ENCODE data around the gene SLC17A9. TPM values are rescaled to one million over a fixed set of nuclear protein-coding genes. Genes with fewer than 3 reads are reported as not detected.

SLC17A9 gene
- total and polyA plus RNA-seq, 2 of the 8 experiments (the other 6 are each of a cell fraction or from before 2014, with no cell fraction given): 23.5 to 35.2 TPM

- H2BK12ac ChIP-seq (ENCODE audit: low read depth, low read length): no peak overlapping the region
- no peaks in the 10 kb centered on the region for H3K23me2 ChIP-seq (ENCODE audit: low read depth, low read length)
- no peak overlapping the region for H4K5ac ChIP-seq (ENCODE audit: insufficient read length, low read depth, low read length)
- peaks cover 0 to 5% (median 2%) of the 10 kb centered on the region in 4 experiments; a peak in 3 of 7 replicates for H3K27me3 ChIP-seq (replicated peaks in 1 of 4; ENCODE audit: control insufficient read depth in 3 of 4, extremely low read depth in 1 of 4, insufficient read depth in 3 of 4, low read length in 3 of 4)
- H3K18ac ChIP-seq (ENCODE audit: extremely low read depth, low read length): no peak overlapping the region
- no peak overlapping the region for H2BK15ac ChIP-seq (ENCODE audit: low read length)
- H4K20me1 ChIP-seq (replicated peaks in 1 of 2; ENCODE audit: control insufficient read depth in 1 of 2, insufficient read depth in 2 of 2, low read length in 2 of 2): peaks cover 0 to 5% of the 10 kb centered on the region in 2 experiments
- no peak overlapping the region for H2BK120ac ChIP-seq (replicated peaks; ENCODE audit: low read depth, low read length)
- no peak overlapping the region for H4K91ac ChIP-seq (replicated peaks; ENCODE audit: insufficient read length, low read length)
- H2BK5ac ChIP-seq (ENCODE audit: low read depth, low read length): no peak overlapping the region
- CTCF ChIA-PET (ENCODE audit: partially characterized antibody): interaction anchor here (1.5 to 4.0 kb wide), 6 partner anchors 9 to 93 kb away, joined by 3 to 22 read pairs (median 9); no protein-coding TSS in a partner anchor
- H3K79me1 ChIP-seq (ENCODE audit: low read depth, low read length): no peaks in the 10 kb centered on the region; the same call in 1 of the 2 replicates
- 80% methylated on average over 19 of the region's 19 CpGs; no CpG with 5 or more reads in 1 of the 2 experiments for WGBS, 2 experiments (ENCODE audit: extremely low coverage in 1 of 2, insufficient coverage in 1 of 2, insufficient read length in 1 of 2, insufficient replicate concordance in 2 of 2, low coverage in 1 of 2, low lambda C conversion rate in 2 of 2, missing lambda C conversion rate in 1 of 2)
- no peak overlapping the region for H3K27ac ChIP-seq (ENCODE audit: low read depth, low read length)
- H3K4me3 ChIP-seq (ENCODE audit: extremely low read depth in 1 of 4, insufficient read depth in 2 of 4, low read depth in 3 of 4, low read length in 4 of 4): no peak overlapping the region
- POLR2A ChIA-PET (ENCODE audit: partially characterized antibody): interaction anchor here (0.9 to 2.7 kb wide), 2 partner anchors 9 to 10 kb away, joined by 3 to 9 read pairs; no protein-coding TSS in a partner anchor
- no peak overlapping the region for H3K23ac ChIP-seq (ENCODE audit: insufficient read length)
- no peaks in the 10 kb centered on the region for H3K9me3 ChIP-seq (ENCODE audit: insufficient read depth in 2 of 2, low read depth in 1 of 2, low read length in 1 of 2)
- H2AK5ac ChIP-seq (ENCODE audit: low read depth, low read length): no peak overlapping the region
- no peak overlapping the region for H2BK20ac ChIP-seq (ENCODE audit: low read length)
- H3K36me3 ChIP-seq (ENCODE audit: control insufficient read depth in 2 of 4, insufficient read depth in 4 of 4, low read length in 3 of 4): no peaks in the 10 kb centered on the region
- no peak for FAIRE-seq
- TF ChIP-seq SP2 (IDR thresholded peaks at IDR 0.05; ENCODE audit: low read length) (no peak), ATF2 (IDR thresholded peaks at IDR 0.05; ENCODE audit: low read length) (no peak), MAFK (IDR thresholded peaks at IDR 0.05; ENCODE audit: low read depth, low read length) (no peak), CBX5 (IDR thresholded peaks at IDR 0.05; ENCODE audit: low read depth, low read length) (no peak), POLR2AphosphoS5 (IDR thresholded peaks at IDR 0.05; ENCODE audit: low read depth, low read length) (no peak), USF2 (IDR thresholded peaks at IDR 0.05; ENCODE audit: low read length) (no peak), SRF (IDR thresholded peaks at IDR 0.05; ENCODE audit: low read depth, low read length) (no peak), GTF2F1 (IDR thresholded peaks at IDR 0.05; ENCODE audit: borderline replicate concordance, low read depth, low read length) (no peak), TAF1 (IDR thresholded peaks at IDR 0.05; ENCODE audit: low read depth, low read length) (no peak), CHD1 (IDR thresholded peaks at IDR 0.05; ENCODE audit: low read depth, low read length) (no peak), TCF12 (IDR thresholded peaks at IDR 0.05; ENCODE audit: low read depth, low read length) (no peak), SP4 (IDR thresholded peaks at IDR 0.05; ENCODE audit: low read length) (no peak), YY1 (IDR thresholded peaks at IDR 0.05; ENCODE audit: low read depth, low read length) (no peak)
- H3K4me2 ChIP-seq (ENCODE audit: insufficient read depth in 1 of 2, low read depth in 2 of 2, low read length in 2 of 2): no peak overlapping the region
- no peak overlapping the region; the same call in 1 of the 2 replicates for H4K8ac ChIP-seq (ENCODE audit: extremely low read depth, insufficient read depth, low read length)
- no peak overlapping the region for H3K9ac ChIP-seq (replicated peaks in 1 of 4; ENCODE audit: extremely low read depth in 1 of 4, low read depth in 3 of 4, low read length in 3 of 4)
- H3K79me2 ChIP-seq (ENCODE audit: control insufficient read depth in 1 of 2, insufficient read depth in 2 of 2, low read length in 2 of 2): no peaks in the 10 kb centered on the region
- H3K14ac ChIP-seq (ENCODE audit: insufficient read length): no peak overlapping the region
- H3K4ac ChIP-seq (replicated peaks; ENCODE audit: insufficient read length, low read depth, low read length): no peak overlapping the region
- H2AFZ ChIP-seq (ENCODE audit: low read length): no peak overlapping the region
- no peak overlapping the region for H3K56ac ChIP-seq (replicated peaks; ENCODE audit: insufficient read length, low read depth, low read length)
- H3K4me1 ChIP-seq (replicated peaks in 1 of 4; ENCODE audit: control insufficient read depth in 3 of 4, insufficient read depth in 4 of 4, low read length in 3 of 4): peaks cover 0 to 13% (median 7%) of the 10 kb centered on the region in 4 experiments; a peak in 5 of 7 replicates
- DNase-seq (ENCODE audit: low read depth in 1 of 2, low spot score in 2 of 2): no peak
Measured at GRCh38 chr20:62994869-62995281, 42.4 kb downstream of the SLC17A9 start.

All from H1 (cell line).